Gastroesophageal sphincter (tissue), 4 donors: ENCODE measurements around the gene POLR2I. TPM values are rescaled to one million over a fixed set of nuclear protein-coding genes. Genes with fewer than 3 reads are reported as not detected.

Experiments used
- ATAC-seq: fragments of 150-250 bp; one replicate; pipeline ENCODE4 v1.9.1; 2016; ENCODE audit warnings: mild to moderate bottlenecking, moderate library complexity
- H3K27ac ChIP-seq, 4 donors: fragments of 200-600 bp; sonication (generic) in 3 of 4; 1 replicate in 3 of 4; 2 replicates in 1 of 4; pipeline ENCODE4 v1.5.1; 2016 to 2019
- H3K27me3 ChIP-seq: fragments of 200-600 bp; sonication (generic); one replicate; pipeline ENCODE4 v1.5.1; 2019
- H3K36me3 ChIP-seq, 2 donors: fragments of 200-600 bp; sonication (generic); one replicate each; pipeline ENCODE4 v1.5.1; 2019; ENCODE audit warnings: control low read depth in 1 of 2
- H3K4me1 ChIP-seq, 3 donors: fragments of 200-600 bp; sonication (generic); 1 replicate in 2 of 3; 2 replicates in 1 of 3; pipeline ENCODE4 v1.5.1; 2016 to 2019; ENCODE audit warnings: control low read depth in 2 of 3
- H3K4me3 ChIP-seq, 2 donors: fragments of 200-600 bp; sonication (generic); one replicate each; pipeline ENCODE4 v1.5.1; 2019; ENCODE audit warnings: mild to moderate bottlenecking in 1 of 2, moderate library complexity in 1 of 2
- H3K9me3 ChIP-seq, 3 donors: fragments of 200-600 bp; sonication (generic); one replicate each; pipeline ENCODE4 v1.5.1; 2017 to 2019; ENCODE audit warnings: control low read depth in 2 of 3
- CTCF ChIP-seq, 4 experiments: fragments of 200-600 bp in 2 of 4; fragments of 450-650 bp in 2 of 4; sonication (generic) in 1 of 4; IDR thresholded peaks; one replicate each; pipeline ENCODE4 v1.5.1; 2017 to 2019; ENCODE audit warnings: antibody characterized with exemption in 4 of 4, mild to moderate bottlenecking in 2 of 4, moderate library complexity in 2 of 4
- EP300 ChIP-seq: sonication (generic); formaldehyde crosslinking; IDR thresholded peaks from one replicate; pipeline ENCODE4 v1.6.1; 2017; ENCODE audit warnings: antibody characterized with exemption, mild to moderate bottlenecking
- POLR2A ChIP-seq, 2 donors: fragments of 450-650 bp; IDR thresholded peaks; one replicate each; pipeline ENCODE4 v1.6.1; 2017; ENCODE audit warnings: antibody characterized with exemption in 2 of 2, mild to moderate bottlenecking in 2 of 2, moderate library complexity in 1 of 2
- POLR2AphosphoS5 ChIP-seq: sonication (generic); formaldehyde crosslinking; IDR thresholded peaks from one replicate; pipeline ENCODE4 v1.6.1; 2017; ENCODE audit warnings: antibody characterized with exemption
- WGBS, 2 donors: methylation state at CpG; one replicate each; pipeline ENCODE4 v1.1.5; 2018; ENCODE audit warnings: low coverage in 1 of 2; 5-methylcytosine and 5-hydroxymethylcytosine counted together
- total RNA-seq, 4 donors: library from RNA; depleted of rRNA; stranded (reverse); fragments of >200 nt; gene quantifications; one replicate each; pipeline ENCODE4 v1.1.0, GENCODE V29; 2016

POLR2I gene
- total RNA-seq, 4 donors from 2014 or later, result 49.3 to 60.2 (median 54.1) TPM

- no peak for ATAC-seq
- no peaks in the 10 kb centered on the region for H3K4me1 ChIP-seq
- WGBS, 2 donors, result 100% methylated on average over 1 of the region's 11 CpGs; no CpG with 5 or more reads in 1 of the 2 donors
- H3K4me3 ChIP-seq, result no peak overlapping the region
- TF ChIP-seq POLR2A (IDR thresholded peaks at IDR 0.05) (no peak), CTCF (IDR thresholded peaks at IDR 0.05) (no peak), POLR2AphosphoS5 (no peak), EP300 (no peak)
- H3K27ac ChIP-seq, result no peak overlapping the region
- H3K9me3 ChIP-seq, result no peaks in the 10 kb centered on the region
- H3K36me3 ChIP-seq, result no peaks in the 10 kb centered on the region
- no peaks in the 10 kb centered on the region for H3K27me3 ChIP-seq
Measured at GRCh38 chr19:36067681-36068080, 47.0 kb downstream of the POLR2I start.

- no peak for ATAC-seq
- Histone ChIP-seq H3K9me3 (no peaks in the 10 kb centered on the region), H3K4me1 (no peaks in the 10 kb centered on the region), H3K27ac (no peak overlapping the region), H3K36me3 (no peaks in the 10 kb centered on the region), H3K27me3 (no peaks in the 10 kb centered on the region), H3K4me3 (no peak overlapping the region)
- 84 to 97% methylated on average over 2 to 7 of the region's 8 CpGs for WGBS, 2 donors
- no peak for TF ChIP-seq EP300
- TF ChIP-seq POLR2AphosphoS5, result no peak
- TF ChIP-seq CTCF (IDR thresholded peaks at IDR 0.05), result no peak
- no peak for TF ChIP-seq POLR2A (IDR thresholded peaks at IDR 0.05)
Measured at GRCh38 chr19:36064826-36065225, 49.8 kb downstream of the POLR2I start.

Other genes with a start within 250 kb of the POLR2I start
- 10 to 100 TPM in 1 of 4 donors, 1 to 10 TPM in 3; 4.7 to 10.0 (median 8.8) TPM for gene APLP1, start 246.3 kb downstream of the POLR2I start, total RNA-seq
- 1 to 10 TPM; 2.8 to 9.5 (median 5.7) TPM for gene NFKBID, start 214.3 kb downstream of the POLR2I start, total RNA-seq
- 1 to 10 TPM in 3 of 4 donors, not detected in 1; 1.8 to 3.1 (median 3.0) TPM for gene HCST, start 212.3 kb downstream of the POLR2I start, total RNA-seq
- 100 to 1,000 TPM in 1 of 4 donors, 10 to 100 TPM in 2, 1 to 10 TPM in 1; 3.0 to 116 (median 45.3) TPM for gene TYROBP, start 206.6 kb downstream of the POLR2I start, total RNA-seq
- gene LRFN3, start 178.5 kb downstream of the POLR2I start, total RNA-seq, result 10 to 100 TPM in 2 of 4 donors, 1 to 10 TPM in 2; 6.7 to 18.5 (median 9.1) TPM
- 10 to 100 TPM; 44.0 to 52.7 (median 49.8) TPM for gene SDHAF1, start 119.7 kb downstream of the POLR2I start, total RNA-seq
- gene SYNE4, start 106.1 kb downstream of the POLR2I start, total RNA-seq, result under 1 TPM in 3 of 4 donors, not detected in 1; 0.39 to 0.62 (median 0.47) TPM
- 10 to 100 TPM; 10.7 to 38.3 (median 25.3) TPM for gene ALKBH6, start 100.7 kb downstream of the POLR2I start, total RNA-seq
- gene CLIP3, start 82.0 kb downstream of the POLR2I start, total RNA-seq, result 10 to 100 TPM; 26.8 to 66.2 (median 31.1) TPM
- 10 to 100 TPM in 2 of 4 donors, 1 to 10 TPM in 2; 5.3 to 16.8 (median 9.4) TPM for gene THAP8, start 60.6 kb downstream of the POLR2I start, total RNA-seq
- under 1 TPM; 0.17 to 0.62 (median 0.29) TPM for gene WDR62, start 60.0 kb downstream of the POLR2I start, total RNA-seq
- not detected for gene OVOL3, start 3.7 kb downstream of the POLR2I start, total RNA-seq
- 100 to 1,000 TPM; 116 to 248 (median 180) TPM for gene TBCB, start 593 bp upstream of the POLR2I start, total RNA-seq
- gene CAPNS1, start 25.2 kb upstream of the POLR2I start, total RNA-seq, result 100 to 1,000 TPM; 151 to 237 (median 210) TPM
- gene COX7A1, start 37.6 kb upstream of the POLR2I start, total RNA-seq, result 10 to 100 TPM; 50.4 to 66.6 (median 61.7) TPM
- gene ZNF565, start 99.8 kb upstream of the POLR2I start, total RNA-seq, result 1 to 10 TPM; 4.4 to 6.3 (median 5.8) TPM
- gene ZNF146, start 100.2 kb upstream of the POLR2I start, total RNA-seq, result 10 to 100 TPM; 57.9 to 98.2 (median 75.2) TPM